Measurements from ENCODE around the gene RGS3.

DNA sequence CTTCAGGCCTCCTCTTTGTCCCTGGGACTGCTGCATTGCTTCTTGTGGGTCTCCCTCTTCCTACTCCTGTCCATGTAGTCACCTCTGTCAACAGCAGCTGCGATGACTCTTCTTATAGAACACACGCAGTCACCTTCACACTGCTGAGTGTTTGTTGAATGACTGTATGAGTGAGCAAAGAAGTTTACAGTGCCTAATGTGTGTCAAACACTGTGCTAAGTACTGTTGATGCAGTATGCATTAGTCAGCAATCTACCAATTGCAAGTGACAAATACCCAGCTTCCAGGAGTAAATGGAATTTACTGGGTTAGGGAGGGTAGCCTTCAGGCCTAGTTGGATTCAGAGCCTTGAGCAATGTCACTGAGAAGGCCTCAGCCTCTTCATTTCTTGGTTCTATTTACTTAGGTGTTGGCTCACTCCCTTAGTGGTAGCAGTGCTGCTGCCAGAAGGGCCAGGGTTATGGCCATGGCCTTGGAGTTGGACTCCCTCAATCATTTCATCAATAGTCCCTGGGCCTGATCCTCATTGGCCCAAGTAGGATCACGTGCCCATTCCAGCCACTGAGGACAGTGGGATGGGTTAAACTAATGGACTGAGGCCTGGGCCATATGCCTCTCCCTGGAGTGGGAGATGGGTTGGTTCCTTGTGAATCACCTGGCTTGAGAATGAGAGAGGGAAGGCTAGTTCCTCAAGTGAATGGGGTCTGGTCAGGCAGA is 93.5 kb downstream of the RGS3 start:
- TF ChIP-seq, protein P1, sequence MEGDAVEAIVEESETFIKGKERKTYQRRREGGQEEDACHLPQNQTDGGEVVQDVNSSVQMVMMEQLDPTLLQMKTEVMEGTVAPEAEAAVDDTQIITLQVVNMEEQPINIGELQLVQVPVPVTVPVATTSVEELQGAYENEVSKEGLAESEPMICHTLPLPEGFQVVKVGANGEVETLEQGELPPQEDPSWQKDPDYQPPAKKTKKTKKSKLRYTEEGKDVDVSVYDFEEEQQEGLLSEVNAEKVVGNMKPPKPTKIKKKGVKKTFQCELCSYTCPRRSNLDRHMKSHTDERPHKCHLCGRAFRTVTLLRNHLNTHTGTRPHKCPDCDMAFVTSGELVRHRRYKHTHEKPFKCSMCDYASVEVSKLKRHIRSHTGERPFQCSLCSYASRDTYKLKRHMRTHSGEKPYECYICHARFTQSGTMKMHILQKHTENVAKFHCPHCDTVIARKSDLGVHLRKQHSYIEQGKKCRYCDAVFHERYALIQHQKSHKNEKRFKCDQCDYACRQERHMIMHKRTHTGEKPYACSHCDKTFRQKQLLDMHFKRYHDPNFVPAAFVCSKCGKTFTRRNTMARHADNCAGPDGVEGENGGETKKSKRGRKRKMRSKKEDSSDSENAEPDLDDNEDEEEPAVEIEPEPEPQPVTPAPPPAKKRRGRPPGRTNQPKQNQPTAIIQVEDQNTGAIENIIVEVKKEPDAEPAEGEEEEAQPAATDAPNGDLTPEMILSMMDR (IDR thresholded peaks at IDR 0.05): no peak
- no peak for TF ChIP-seq POLR2A (IDR thresholded peaks at IDR 0.05)

Data from thyroid gland (tissue), 4 donors.